ENCODE results near the gene KLHDC1.

DNA sequence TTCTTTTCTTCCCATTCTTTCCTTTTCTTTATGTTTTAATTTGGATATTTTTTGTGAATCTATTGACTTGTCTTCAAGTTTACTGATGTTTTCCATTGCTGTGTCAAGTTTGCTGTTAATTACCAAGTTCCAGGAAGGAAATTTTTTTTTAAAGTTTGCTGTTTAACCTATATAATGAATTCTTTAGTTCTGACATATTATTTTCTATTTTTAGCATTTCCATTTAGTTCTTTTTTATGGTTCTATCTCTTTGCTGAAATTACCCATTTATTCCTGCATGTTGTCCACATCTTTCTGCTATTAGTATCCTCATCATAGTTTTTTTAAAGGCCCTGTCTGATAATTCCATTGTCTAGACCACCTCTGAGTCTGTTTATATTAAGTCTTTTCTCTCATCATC is 27.8 kb downstream of the KLHDC1 start:
- TF ChIP-seq, protein P1, sequence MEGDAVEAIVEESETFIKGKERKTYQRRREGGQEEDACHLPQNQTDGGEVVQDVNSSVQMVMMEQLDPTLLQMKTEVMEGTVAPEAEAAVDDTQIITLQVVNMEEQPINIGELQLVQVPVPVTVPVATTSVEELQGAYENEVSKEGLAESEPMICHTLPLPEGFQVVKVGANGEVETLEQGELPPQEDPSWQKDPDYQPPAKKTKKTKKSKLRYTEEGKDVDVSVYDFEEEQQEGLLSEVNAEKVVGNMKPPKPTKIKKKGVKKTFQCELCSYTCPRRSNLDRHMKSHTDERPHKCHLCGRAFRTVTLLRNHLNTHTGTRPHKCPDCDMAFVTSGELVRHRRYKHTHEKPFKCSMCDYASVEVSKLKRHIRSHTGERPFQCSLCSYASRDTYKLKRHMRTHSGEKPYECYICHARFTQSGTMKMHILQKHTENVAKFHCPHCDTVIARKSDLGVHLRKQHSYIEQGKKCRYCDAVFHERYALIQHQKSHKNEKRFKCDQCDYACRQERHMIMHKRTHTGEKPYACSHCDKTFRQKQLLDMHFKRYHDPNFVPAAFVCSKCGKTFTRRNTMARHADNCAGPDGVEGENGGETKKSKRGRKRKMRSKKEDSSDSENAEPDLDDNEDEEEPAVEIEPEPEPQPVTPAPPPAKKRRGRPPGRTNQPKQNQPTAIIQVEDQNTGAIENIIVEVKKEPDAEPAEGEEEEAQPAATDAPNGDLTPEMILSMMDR (IDR thresholded peaks at IDR 0.05; ENCODE audit: low read depth, low read length), result no peak
- no peak for TF ChIP-seq POLR2A (IDR thresholded peaks at IDR 0.05; ENCODE audit: extremely low read depth, insufficient read length)
- TF ChIP-seq MYC (IDR thresholded peaks at IDR 0.05; ENCODE audit: low read depth, low read length), result no peak

All from NB4 (cell line).